Activated CD8-positive, alpha-beta memory T cell treated with anti-CD3 and anti-CD28 coated beads, Interleukin-2, amount 50 U/mL, for 1 hour (primary cell): ENCODE measurements around the gene SPRYD4.
"Not testable (repeated sequence)": the region's sequence is repeated elsewhere in the genome, so short reads cannot be mapped to it uniquely, and the experiment has no call there.

Experiments used
- DNase-seq: peaks from one replicate; pipeline ENCODE4 v3.0.0-alpha.2; 2020; ENCODE audit errors: extremely low read depth

Gene SPRYD4

GRCh38 chr12:56468216-56469006, at the start of gene SPRYD4:
SPRYD4 (plus strand) TSS chr12:56468578; CDS start chr12:56468592, 14 bp downstream.
- peak; percentile 85 for DNase-seq

GRCh38 chr12:56420411-56420810, 48.0 kb upstream of the SPRYD4 start:
- no peak for DNase-seq

GRCh38 chr12:56425193-56425592, 43.2 kb upstream of the SPRYD4 start:
- no peak for DNase-seq

GRCh38 chr12:56425940-56426438, 42.4 kb upstream of the SPRYD4 start:
- no peak for DNase-seq

GRCh38 chr12:56431288-56431687, 37.1 kb upstream of the SPRYD4 start:
- DNase-seq: no peak

GRCh38 chr12:56431850-56432249, 36.5 kb upstream of the SPRYD4 start:
- no peak for DNase-seq

- DNase-seq: no peak
These were observed 33.5 kb upstream of the SPRYD4 start for GRCh38 chr12:56434828-56435227.

- DNase-seq: no peak
These were observed 30.8 kb upstream of the SPRYD4 start for GRCh38 chr12:56437430-56438176.

GRCh38 chr12:56443208-56443607, 25.2 kb upstream of the SPRYD4 start:
- not testable (repeated sequence) for DNase-seq

GRCh38 chr12:56448860-56449621, 19.3 kb upstream of the SPRYD4 start, which contains the start of gene TIMELESS:
TIMELESS (minus strand) TSS chr12:56449426; CDS start chr12:56434170, 15,256 bp downstream.
- DNase-seq: peak; percentile 56

- DNase-seq: no peak
These were observed 18.8 kb upstream of the SPRYD4 start for GRCh38 chr12:56449622-56449984.

GRCh38 chr12:56450241-56450640, 18.1 kb upstream of the SPRYD4 start:
- DNase-seq: no peak

GRCh38 chr12:56451147-56451546, 17.2 kb upstream of the SPRYD4 start:
- DNase-seq: no peak

- no peak for DNase-seq
These were observed 13.8 kb upstream of the SPRYD4 start, which contains the start of gene MIP for GRCh38 chr12:56454557-56454956. MIP (minus strand) TSS chr12:56454657; CDS start chr12:56454613, 44 bp downstream.

GRCh38 chr12:56457817-56458216, 10.6 kb upstream of the SPRYD4 start:
- no peak for DNase-seq

- DNase-seq: no peak
These were observed 6.9 kb upstream of the SPRYD4 start for GRCh38 chr12:56461235-56462159.

GRCh38 chr12:56462565-56462964, 5.8 kb upstream of the SPRYD4 start:
- no peak for DNase-seq

GRCh38 chr12:56469007-56469930, 891 bp downstream of the SPRYD4 start:
- DNase-seq: no peak

- DNase-seq: no peak
These were observed 6.0 kb downstream of the SPRYD4 start for GRCh38 chr12:56474389-56474788.

- DNase-seq: no peak
These were observed 7.8 kb downstream of the SPRYD4 start for GRCh38 chr12:56476143-56476542.
